Mesodermal cell (in vitro differentiated cells): ENCODE measurements around the gene MOG.

Experiments
- H3K27ac ChIP-seq: 2 replicates; pipeline ENCODE4 v1.7.0; 2013; ENCODE audit warnings: mild to moderate bottlenecking, low read depth, low read length, moderate library complexity; ENCODE audit not compliant: severe bottlenecking
- H3K36me3 ChIP-seq: 2 replicates; pipeline ENCODE4 v1.7.1; 2013; ENCODE audit warnings: mild to moderate bottlenecking, low read length, moderate library complexity; ENCODE audit not compliant: control insufficient read depth, insufficient read depth
- H3K4me1 ChIP-seq: one replicate; pipeline ENCODE4 v1.7.1; 2013; ENCODE audit warnings: mild to moderate bottlenecking, low read length; ENCODE audit not compliant: insufficient read depth, control insufficient read depth, poor library complexity, severe bottlenecking
- H3K4me3 ChIP-seq: 2 replicates; pipeline ENCODE4 v1.7.0; 2013; ENCODE audit warnings: low read length, control low read depth, mild to moderate bottlenecking; ENCODE audit not compliant: insufficient read depth, poor library complexity, severe bottlenecking; ENCODE audit errors: extremely low read depth
- H3K9me3 ChIP-seq: 2 replicates; pipeline ENCODE4 v1.7.1; 2013; ENCODE audit warnings: mild to moderate bottlenecking, low read length, moderate library complexity; ENCODE audit not compliant: control insufficient read depth
- WGBS, 2 experiments: methylation state at CpG; one replicate each; pipeline ENCODE4 v1.1.5; 2013; ENCODE audit warnings: missing lambda C conversion rate in 2 of 2; ENCODE audit not compliant: insufficient coverage in 2 of 2; 5-methylcytosine and 5-hydroxymethylcytosine counted together

MOG gene

DNA sequence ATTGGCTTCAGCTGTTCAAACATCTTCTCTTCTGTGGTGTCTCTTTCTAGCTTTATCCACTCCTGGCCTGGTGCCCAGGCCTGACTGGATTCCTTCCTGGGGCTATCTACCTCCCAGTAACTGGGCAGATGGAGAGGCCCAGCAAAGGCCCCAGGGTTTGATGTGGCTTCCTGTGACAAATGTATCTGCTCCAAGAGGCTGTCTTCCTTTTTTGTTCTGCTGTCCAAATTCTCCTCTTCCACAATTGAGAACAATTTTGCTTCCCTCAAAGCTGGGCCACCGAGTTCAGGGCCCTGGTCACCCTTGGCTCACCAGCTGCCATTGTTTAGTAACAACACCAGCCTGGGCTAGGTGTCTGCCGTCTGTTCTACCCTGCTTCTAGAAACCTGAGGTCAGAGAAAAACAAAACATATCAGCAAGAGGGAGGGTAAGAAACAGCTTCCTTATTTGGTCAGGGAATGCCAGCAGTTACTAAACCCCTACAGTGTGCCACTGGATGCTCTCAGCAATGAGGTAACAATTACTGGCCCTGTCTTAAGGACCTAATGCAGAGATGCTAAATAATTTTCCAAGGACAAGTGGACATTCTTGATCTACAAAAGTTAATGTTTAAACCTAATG is 20.2 kb downstream of the MOG start:
- WGBS, 2 experiments = 69 to 80% methylated on average over 1 to 2 of the region's 2 CpGs
- Histone ChIP-seq H3K4me3 (no peak overlapping the region), H3K4me1 (no peaks in the 10 kb centered on the region), H3K27ac (no peak overlapping the region), H3K9me3 (no peaks in the 10 kb centered on the region), H3K36me3 (no peaks in the 10 kb centered on the region)

DNA sequence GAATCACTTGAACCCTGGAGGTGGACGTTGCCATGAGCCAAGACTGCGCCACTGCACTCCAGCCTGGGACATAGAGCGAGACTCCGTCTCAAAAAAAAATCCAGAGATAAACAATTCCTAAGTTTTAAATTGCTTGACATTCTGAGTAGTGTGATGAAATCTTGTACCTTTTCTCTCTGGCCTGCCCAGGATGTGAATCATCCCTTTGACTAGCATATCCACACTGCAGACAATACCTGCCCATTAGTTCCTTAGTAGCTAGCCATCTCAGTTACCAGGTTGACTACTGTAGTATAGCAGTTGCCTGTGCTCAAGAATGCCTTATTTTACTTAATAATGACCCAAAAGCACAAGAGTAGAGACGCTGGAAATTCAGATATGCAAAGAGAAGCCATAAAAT is 21.2 kb downstream of the MOG start:
- H3K36me3 ChIP-seq = no peaks in the 10 kb centered on the region
- H3K27ac ChIP-seq = no peak overlapping the region
- no peaks in the 10 kb centered on the region for H3K4me1 ChIP-seq
- WGBS, 2 experiments = 91 to 100% methylated on average over 2 of the region's 5 CpGs
- H3K9me3 ChIP-seq = no peaks in the 10 kb centered on the region
- H3K4me3 ChIP-seq = no peak overlapping the region

DNA sequence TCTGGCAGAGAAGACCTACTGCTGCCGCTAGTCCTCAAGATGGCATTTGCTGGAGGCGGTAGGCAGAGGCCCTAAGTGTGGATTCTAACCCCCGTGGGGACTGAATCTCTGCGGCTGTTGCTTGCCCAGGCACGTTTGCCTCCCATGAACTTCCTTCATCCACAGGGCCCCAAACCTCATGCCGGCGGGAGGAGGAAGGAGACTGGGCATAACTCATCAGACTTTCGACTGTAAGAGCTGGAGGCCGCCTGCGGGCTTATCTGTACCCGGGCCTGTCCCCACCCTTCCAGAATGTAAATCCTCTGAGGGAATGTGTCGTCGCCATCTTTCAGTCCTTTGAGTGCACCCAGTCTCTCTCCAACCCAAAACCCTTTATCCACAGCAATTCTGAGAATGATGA is 23.1 kb downstream of the MOG start:
- Histone ChIP-seq H3K9me3 (no peaks in the 10 kb centered on the region), H3K4me3 (no peak overlapping the region), H3K27ac (no peak overlapping the region), H3K4me1 (no peaks in the 10 kb centered on the region), H3K36me3 (no peaks in the 10 kb centered on the region)
- 84 to 90% methylated on average over 13 of the region's 13 CpGs for WGBS, 2 experiments

DNA sequence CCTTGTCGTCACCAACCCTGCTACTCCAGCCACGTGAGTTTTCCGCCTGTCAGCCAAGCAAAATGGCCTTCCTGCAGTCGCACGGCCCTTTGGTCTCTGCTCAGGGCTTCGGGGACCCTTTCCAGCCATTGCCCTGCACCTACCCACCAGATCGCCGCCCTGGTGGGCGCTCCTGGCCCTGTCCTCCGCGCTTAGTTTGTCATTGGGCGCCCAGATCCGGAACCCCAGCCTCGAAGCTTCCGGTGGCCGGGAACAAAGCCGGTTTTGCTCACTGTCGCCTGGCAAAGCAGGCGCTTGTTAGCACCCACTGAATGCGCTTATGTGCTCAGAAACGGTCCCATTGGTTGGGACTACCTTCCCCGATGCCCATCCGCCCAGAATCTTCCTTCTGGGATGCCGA is 23.5 kb downstream of the MOG start:
- H3K36me3 ChIP-seq = no peaks in the 10 kb centered on the region
- no peaks in the 10 kb centered on the region for H3K4me1 ChIP-seq
- H3K4me3 ChIP-seq = no peak overlapping the region
- 95 to 96% methylated on average over 24 of the region's 24 CpGs for WGBS, 2 experiments
- no peak overlapping the region for H3K27ac ChIP-seq
- no peaks in the 10 kb centered on the region for H3K9me3 ChIP-seq

DNA sequence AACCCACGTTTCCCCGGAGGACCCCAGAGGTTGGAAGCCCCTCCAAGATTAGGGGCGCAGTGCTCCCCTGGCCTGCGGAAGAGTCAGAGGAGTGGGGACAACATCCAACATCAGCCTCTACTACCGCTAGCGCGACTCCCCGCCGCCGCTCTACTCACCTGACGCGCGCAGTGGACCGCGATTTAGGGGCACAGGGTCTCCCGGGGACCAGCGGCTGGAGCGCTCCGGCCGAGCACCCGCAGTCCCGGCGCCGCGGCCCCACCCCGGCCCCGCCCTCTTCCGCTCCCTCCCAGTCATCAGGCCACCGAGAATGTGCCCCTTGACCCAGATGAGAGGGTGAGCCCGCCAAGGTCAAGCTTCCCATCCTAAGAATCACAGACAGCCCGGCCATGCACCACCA is 24.0 kb downstream of the MOG start, which contains the start of gene ZFP57:
TSS of gene ZFP57 (minus strand) at position 249 of the 400 bp plus-strand sequence. CDS start 4,149 bp downstream, outside the sequence.
- Histone ChIP-seq H3K27ac (no peak within 1 kb of the TSS), H3K9me3 (no peaks in the 10 kb centered on the region), H3K36me3 (no peaks in the 10 kb centered on the region), H3K4me3 (no peak within 1 kb of the TSS), H3K4me1 (no peaks in the 10 kb centered on the region)
- 95 to 96% methylated on average over 26 to 29 of the region's 31 CpGs for WGBS, 2 experiments

DNA sequence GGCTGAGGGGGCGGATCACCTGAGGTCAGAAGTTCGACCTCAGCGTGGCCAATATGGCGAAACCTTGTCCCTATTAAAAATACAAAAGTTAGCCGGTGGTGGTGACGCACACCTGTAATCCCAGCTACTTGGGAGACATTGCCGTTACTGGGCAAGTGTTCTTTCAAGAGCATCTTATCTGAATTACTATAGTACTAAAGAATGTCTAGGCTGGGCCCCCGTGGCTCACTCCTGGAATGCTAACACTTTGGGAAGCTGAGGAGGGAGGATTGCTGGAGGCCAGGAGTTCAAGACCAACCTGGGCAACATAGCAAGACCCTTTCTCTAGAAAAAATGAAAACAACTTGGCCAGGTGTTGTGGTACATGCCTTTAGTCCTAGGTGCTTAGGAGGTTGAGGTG is 24.9 kb downstream of the MOG start:
- H3K27ac ChIP-seq = no peak overlapping the region
- H3K9me3 ChIP-seq = no peaks in the 10 kb centered on the region
- H3K4me3 ChIP-seq = no peak overlapping the region
- 91 to 93% methylated on average over 5 to 6 of the region's 8 CpGs for WGBS, 2 experiments
- H3K4me1 ChIP-seq = no peaks in the 10 kb centered on the region
- no peaks in the 10 kb centered on the region for H3K36me3 ChIP-seq

DNA sequence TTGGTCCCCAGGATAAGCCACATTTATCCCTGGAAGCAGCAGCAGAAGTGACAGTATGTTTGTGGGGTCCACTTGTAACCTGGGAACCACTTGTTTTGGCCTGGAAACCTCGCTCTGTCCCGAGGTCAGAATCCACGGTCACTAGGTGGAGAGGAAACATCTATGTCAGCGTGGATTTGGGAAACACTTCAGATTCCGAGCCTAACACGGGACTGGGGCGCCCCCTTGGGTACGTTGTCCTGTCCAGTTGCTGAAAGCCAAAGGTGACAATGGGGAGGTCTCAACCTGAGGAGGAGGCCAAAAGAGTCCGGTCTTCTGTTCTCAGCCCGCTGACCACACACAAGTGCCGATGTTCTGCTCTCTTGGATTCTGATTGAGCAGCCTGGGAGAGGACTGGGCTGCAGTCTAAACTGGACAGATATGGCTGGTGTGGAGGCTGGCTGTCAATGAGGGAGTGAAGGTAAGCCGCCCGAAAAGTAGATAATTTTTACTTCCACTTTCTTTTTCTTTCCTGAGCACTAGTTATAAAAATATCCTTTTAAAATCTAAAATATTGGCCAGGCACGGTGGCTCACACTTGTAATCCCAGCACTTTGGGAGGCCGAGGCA is 28.9 kb downstream of the MOG start:
- Histone ChIP-seq H3K27ac (no peak overlapping the region), H3K4me1 (no peaks in the 10 kb centered on the region), H3K9me3 (no peaks in the 10 kb centered on the region), H3K4me3 (no peak overlapping the region), H3K36me3 (no peaks in the 10 kb centered on the region)
- 71 to 78% methylated on average over 10 to 11 of the region's 15 CpGs for WGBS, 2 experiments

DNA sequence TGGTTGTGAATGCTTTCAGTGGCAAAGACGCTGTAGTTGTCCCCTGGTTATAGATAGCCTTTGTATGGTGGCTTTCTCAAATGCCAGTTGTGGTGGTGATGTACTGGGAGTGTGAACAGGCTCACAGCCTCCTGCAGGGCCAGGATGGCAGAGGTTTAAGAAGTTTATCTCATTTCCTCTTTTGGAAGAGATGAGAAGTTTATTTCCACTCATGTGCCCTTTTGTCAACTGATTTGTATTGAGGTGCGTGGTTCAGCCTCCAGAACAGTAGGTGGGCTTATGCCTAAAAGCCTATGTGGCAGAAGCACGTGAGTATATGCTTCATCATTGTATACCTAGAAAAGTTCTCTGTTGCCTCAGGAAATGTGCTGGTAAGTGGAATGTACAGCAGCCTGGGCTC is 37.7 kb downstream of the MOG start:
- H3K4me3 ChIP-seq = no peak overlapping the region
- no peaks in the 10 kb centered on the region for H3K4me1 ChIP-seq
- H3K27ac ChIP-seq = no peak overlapping the region
- no peaks in the 10 kb centered on the region for H3K36me3 ChIP-seq
- no peaks in the 10 kb centered on the region for H3K9me3 ChIP-seq
- WGBS, 2 experiments = 81 to 83% methylated on average over 2 to 3 of the region's 3 CpGs

DNA sequence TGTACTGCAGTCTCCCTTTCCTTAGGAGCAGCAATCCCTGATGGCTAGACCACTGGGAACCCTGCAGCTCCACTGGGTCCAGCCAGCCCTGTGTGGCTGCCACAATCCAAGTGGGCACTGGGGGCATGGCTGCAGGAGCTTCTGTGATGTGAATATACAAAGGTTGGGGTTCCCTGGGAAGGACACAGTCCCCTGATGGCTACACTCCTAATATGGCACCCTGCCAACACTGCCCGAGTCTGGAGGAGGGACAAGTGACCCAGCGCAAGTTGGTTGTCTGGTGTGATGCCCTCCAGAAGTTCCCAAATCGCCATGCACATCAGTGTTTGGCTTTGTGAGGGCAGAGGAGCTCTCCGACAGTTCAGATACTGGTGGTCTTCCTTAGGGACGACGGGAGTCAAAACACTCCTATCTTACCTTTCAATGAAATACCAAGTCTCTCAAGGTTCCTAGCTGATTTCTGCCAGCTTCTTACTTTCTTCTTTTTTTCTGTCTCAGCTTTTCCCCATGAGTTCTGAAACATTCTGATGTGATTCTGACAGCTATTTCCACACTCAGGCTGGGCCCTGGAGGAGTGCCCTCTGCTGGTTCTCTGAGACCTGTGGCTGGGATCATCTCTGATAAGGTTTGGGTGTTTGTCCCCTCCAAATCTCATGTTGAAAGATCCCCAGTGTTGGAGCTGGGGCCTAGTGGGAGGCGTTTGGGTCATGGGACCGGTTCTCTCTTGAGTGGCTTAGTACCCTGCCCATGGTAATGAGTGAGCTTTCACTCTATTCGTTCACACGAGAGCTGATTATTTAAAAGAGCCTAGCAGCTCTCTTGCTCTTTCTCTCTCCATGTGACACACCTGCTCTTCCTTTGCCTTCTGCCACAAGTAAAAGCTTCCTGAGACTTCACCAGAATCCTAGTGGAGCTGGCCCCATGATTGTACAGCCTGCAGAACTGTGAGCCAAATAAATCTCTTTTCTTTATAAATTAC is 39.5 kb downstream of the MOG start:
- H3K36me3 ChIP-seq = no peaks in the 10 kb centered on the region
- H3K4me3 ChIP-seq = no peak overlapping the region
- 63 to 64% methylated on average over 10 of the region's 10 CpGs for WGBS, 2 experiments
- no peaks in the 10 kb centered on the region for H3K9me3 ChIP-seq
- H3K4me1 ChIP-seq = no peaks in the 10 kb centered on the region
- H3K27ac ChIP-seq = no peak overlapping the region

DNA sequence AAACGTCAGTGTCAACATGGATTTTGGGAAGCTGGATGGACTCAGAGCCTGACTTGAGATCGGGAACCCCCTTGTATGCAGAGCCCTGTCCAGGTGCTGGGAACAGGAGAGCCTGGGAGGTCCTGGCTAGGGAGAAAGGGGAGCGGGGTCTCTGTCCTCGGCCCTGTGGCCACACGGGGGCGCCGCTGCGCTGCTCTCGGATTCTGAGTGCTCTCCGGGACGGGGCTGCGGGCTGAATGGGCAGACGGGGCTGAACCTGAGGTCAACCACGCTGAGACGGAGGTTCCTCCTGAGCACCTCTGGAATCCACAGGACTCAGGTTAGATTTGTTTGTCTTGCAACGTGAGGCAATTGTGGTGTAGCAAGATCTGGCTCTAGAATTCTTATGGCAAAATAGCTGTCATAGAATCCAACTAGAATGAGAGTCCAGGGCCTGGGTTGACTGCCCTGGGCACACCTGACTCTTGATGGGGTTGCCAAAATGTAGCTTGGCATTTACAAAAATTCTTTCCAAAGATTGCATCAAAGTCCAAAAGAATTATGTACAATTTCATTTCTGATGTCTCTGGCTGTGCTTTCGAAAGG is 45.7 kb downstream of the MOG start:
- 2 to 9% methylated on average over 15 to 17 of the region's 17 CpGs for WGBS, 2 experiments
- no peak overlapping the region for H3K4me3 ChIP-seq

More for the DNA sequence above, 45.7 kb downstream of the MOG start:
- no peaks in the 10 kb centered on the region for H3K4me1 ChIP-seq
- no peaks in the 10 kb centered on the region for H3K36me3 ChIP-seq
- H3K27ac ChIP-seq = no peak overlapping the region
- no peaks in the 10 kb centered on the region for H3K9me3 ChIP-seq
